Testis (tissue), 3 donors: Measurements from ENCODE around the gene NRIP1. TPM values are rescaled to one million over a fixed set of nuclear protein-coding genes. Genes with fewer than 3 reads are reported as not detected.

ENCODE experiments used
- DNase-seq: peaks from one replicate; pipeline ENCODE4 v3.0.0-alpha.2; 2019
- H3K27ac ChIP-seq, 2 donors: fragments of 200-600 bp; sonication (generic); one replicate each; pipeline ENCODE4 v1.5.1; 2019
- H3K27me3 ChIP-seq: fragments of 200-600 bp; sonication (generic); one replicate; pipeline ENCODE4 v1.5.1; 2019
- H3K36me3 ChIP-seq: fragments of 200-600 bp; sonication (generic); one replicate; pipeline ENCODE4 v1.5.1; 2017; ENCODE audit warnings: low read depth; ENCODE audit errors: missing control alignments
- H3K4me1 ChIP-seq: fragments of 200-600 bp; sonication (generic); one replicate; pipeline ENCODE4 v1.5.1; 2019
- H3K4me3 ChIP-seq, 2 donors: fragments of 200-600 bp; sonication (generic); one replicate each; pipeline ENCODE4 v1.5.1; 2017 to 2019
- H3K9me3 ChIP-seq: fragments of 200-600 bp; sonication (generic); one replicate; pipeline ENCODE4 v1.5.1; 2017
- POLR2A ChIP-seq: fragments of 450-650 bp; IDR thresholded peaks from one replicate; pipeline ENCODE4 v1.6.1; 2017; ENCODE audit warnings: antibody characterized with exemption, mild to moderate bottlenecking, moderate library complexity
- WGBS, 2 donors: methylation state at CpG; one replicate each; pipeline ENCODE4 v1.1.5; 2018; 5-methylcytosine and 5-hydroxymethylcytosine counted together
- intact Hi-C: fragments of 100-400 bp; cut with DNase I; formaldehyde crosslinking; loops from one replicate; pipeline ENCODE4 v1.15.1; 2023; ENCODE audit warnings: low total_unique reads
- polyA plus RNA-seq: library from polyadenylated mRNA; stranded (reverse); fragments of 350-450 nt; fragmentation: Illumina TruSeq; extraction: RNeasy Lipid Tissue Mini Kit (QIAGEN cat#74804); gene quantifications from one replicate; pipeline ENCODE4 v1.2.3, GENCODE V29; 2014; ENCODE audit warnings: low read depth, low replicate concordance; ENCODE audit not compliant: insufficient read depth
- total RNA-seq, 2 donors: library from RNA; depleted of rRNA; stranded (reverse); fragments of >200 nt; gene quantifications; one replicate each; pipeline ENCODE4 v1.2.3, GENCODE V29; 2016
- TF ChIP-seq, protein P1 (sequence below), 3 experiments: fragments of 450-650 bp in 2 of 3; fragments of 200-600 bp in 1 of 3; sonication (generic) in 1 of 3; IDR thresholded peaks; one replicate each; pipeline ENCODE4 v1.5.1; 2016 to 2019; ENCODE audit warnings: antibody characterized with exemption in 3 of 3, mild to moderate bottlenecking in 2 of 3, moderate library complexity in 1 of 3

The NRIP1 gene
- total and polyA plus RNA-seq, 3 donors from 2014 or later: 18.0 to 36.1 (median 26.8) TPM

DNA sequence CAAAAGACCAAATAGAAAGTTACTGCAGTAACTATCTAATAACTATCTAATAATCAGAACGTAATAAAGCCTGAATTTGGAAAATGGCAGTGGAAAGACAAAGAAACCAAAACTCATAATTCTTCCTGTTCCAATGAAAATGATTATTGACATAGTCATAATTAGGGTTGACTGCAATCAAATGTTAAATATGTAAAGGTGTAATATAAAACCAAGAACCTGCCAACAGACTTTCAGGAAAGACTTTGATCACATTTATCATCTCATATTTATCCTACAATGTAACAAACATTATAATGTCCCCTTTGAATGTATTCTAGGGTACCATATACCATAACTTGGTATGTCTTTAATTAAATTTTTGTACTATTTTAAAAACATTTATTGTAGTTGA, 26.9 kb downstream of the NRIP1 start:
- no peak for TF ChIP-seq POLR2A
- TF ChIP-seq, protein P1, sequence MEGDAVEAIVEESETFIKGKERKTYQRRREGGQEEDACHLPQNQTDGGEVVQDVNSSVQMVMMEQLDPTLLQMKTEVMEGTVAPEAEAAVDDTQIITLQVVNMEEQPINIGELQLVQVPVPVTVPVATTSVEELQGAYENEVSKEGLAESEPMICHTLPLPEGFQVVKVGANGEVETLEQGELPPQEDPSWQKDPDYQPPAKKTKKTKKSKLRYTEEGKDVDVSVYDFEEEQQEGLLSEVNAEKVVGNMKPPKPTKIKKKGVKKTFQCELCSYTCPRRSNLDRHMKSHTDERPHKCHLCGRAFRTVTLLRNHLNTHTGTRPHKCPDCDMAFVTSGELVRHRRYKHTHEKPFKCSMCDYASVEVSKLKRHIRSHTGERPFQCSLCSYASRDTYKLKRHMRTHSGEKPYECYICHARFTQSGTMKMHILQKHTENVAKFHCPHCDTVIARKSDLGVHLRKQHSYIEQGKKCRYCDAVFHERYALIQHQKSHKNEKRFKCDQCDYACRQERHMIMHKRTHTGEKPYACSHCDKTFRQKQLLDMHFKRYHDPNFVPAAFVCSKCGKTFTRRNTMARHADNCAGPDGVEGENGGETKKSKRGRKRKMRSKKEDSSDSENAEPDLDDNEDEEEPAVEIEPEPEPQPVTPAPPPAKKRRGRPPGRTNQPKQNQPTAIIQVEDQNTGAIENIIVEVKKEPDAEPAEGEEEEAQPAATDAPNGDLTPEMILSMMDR (IDR thresholded peaks at IDR 0.05): no peak
- 88 to 93% methylated on average over 1 of the region's 1 CpG for WGBS, 2 donors

DNA sequence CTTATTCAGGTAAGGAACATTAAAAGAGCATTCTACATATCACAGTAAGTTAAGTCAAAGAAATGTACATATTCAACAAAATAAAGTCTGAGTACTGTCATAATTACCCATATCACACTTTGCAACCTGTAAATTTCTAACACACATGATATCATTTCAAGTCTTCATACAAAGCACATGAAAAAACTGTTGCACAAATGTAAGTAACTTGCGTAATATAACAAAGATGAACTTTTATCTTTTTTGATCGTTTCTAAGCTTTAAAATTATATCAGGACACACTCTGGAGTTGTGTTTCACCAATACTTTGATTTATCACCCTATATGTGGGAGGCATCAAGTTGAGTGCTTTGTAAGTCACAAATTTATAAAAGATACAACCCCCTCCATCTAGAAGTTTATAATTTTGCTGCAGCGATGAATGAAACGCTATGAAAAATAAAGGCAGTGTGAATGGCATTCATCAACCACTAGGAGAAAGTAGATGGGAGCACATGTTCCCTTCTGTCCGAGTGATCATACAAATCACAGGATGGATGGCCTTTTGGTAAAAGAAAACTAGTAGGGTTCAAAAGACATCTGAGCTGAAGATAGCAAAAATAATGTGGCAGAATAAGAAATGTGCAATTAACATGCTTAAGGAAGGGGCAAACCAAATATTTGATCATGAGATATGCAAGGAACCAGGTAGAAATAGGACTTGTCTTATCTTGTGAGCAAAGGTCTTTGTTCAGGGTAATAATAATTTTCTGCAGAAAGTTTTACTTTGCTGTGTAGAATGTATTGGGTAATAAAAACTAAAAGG, 27.5 kb downstream of the NRIP1 start:
- no peak for TF ChIP-seq POLR2A
- TF ChIP-seq, protein P1 (IDR thresholded peaks at IDR 0.05): no peak
- Histone ChIP-seq H3K4me3 (no peak overlapping the region), H3K4me1 (peaks cover 3% of the 10 kb centered on the region), H3K27ac (no peak overlapping the region), H3K9me3 (no peaks in the 10 kb centered on the region), H3K27me3 (no peaks in the 10 kb centered on the region), H3K36me3 (no peaks in the 10 kb centered on the region)
- DNase-seq: no peak
- intact Hi-C loops: no loop called here
- WGBS, 2 donors: 84 to 85% methylated on average over 5 of the region's 5 CpGs

More for the DNA sequence above, 26.9 kb downstream of the NRIP1 start:
- H3K27me3 ChIP-seq: no peaks in the 10 kb centered on the region
- no peak overlapping the region for H3K27ac ChIP-seq
- no peak for DNase-seq
- no peak overlapping the region for H3K4me3 ChIP-seq
- H3K9me3 ChIP-seq: no peaks in the 10 kb centered on the region
- intact Hi-C loops: no loop called here
- H3K4me1 ChIP-seq: peaks cover 3% of the 10 kb centered on the region
- no peaks in the 10 kb centered on the region for H3K36me3 ChIP-seq

DNA sequence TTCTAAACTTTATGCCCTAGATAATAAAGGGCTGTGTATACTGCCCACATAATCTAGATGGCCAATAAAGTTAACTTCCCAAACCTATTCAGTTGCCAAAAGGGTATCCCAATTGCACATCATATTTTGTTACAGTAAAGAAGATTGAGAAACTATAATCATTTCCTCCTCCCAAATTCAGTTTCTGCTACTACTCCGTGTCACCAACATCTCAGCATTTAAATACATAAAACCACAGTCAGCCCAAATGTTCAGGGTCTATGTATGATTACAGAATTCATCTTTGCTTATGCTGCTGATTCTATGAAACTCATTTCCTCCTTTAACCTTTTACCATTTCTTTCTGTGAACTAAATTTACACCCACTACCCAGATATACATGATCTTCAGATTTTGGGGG, 28.6 kb downstream of the NRIP1 start:
- no peaks in the 10 kb centered on the region for H3K9me3 ChIP-seq
- WGBS, 2 donors: 68 to 74% methylated on average over 1 of the region's 1 CpG
- intact Hi-C loops: no loop called here
- H3K27me3 ChIP-seq: no peaks in the 10 kb centered on the region
- H3K27ac ChIP-seq: no peak overlapping the region
- no peak overlapping the region for H3K4me3 ChIP-seq
- H3K4me1 ChIP-seq: peaks cover 3% of the 10 kb centered on the region
- no peaks in the 10 kb centered on the region for H3K36me3 ChIP-seq
- TF ChIP-seq POLR2A: no peak
- TF ChIP-seq, protein P1 (IDR thresholded peaks at IDR 0.05): no peak
- DNase-seq: no peak

DNA sequence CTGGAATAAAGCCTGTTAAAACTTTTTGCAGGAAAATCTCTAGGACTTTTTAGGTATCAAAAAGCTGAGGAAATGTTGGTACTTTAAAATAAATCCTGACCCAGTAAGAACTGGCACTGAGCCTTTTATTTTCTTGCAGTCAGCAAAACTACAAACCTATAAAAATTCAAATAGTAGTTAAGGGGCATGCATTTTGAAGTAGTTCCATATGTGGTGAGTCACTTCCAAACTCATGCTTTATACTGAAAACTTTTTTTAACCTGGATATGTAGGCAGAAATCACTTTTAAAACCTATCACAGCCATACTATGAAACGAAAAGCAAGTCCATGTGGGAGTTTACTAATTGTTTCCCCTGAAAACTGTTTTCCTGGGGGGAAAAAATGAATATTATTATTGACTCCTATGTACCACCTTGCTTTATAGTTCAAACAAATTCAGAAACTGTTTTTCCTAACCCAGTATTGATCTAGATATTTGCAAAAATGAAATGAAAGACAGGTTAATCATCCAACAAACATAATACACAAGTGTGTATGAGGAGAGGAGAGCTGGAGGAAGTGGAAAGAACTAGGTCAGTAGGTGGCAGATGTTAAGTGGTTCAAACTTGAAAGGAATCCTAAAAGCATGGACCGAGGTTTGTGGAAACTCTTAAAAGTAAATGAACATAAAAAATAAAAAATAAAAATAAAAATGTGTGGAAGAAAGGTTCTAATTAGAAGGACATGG, 30.5 kb downstream of the NRIP1 start:
- whole genome bisulfite sequencing, 2 donors: 25 to 38% methylated on average over 2 of the region's 2 CpGs
- intact Hi-C loops: no loop called here

More for the DNA sequence above, 30.5 kb downstream of the NRIP1 start:
- peaks cover 3% of the 10 kb centered on the region for H3K4me1 ChIP-seq
- no peaks in the 10 kb centered on the region for H3K36me3 ChIP-seq
- no peak overlapping the region for H3K4me3 ChIP-seq
- TF ChIP-seq, protein P1 (IDR thresholded peaks at IDR 0.05): no peak
- no peak for TF ChIP-seq POLR2A
- no peaks in the 10 kb centered on the region for H3K9me3 ChIP-seq
- DNase-seq: no peak
- H3K27me3 ChIP-seq: no peaks in the 10 kb centered on the region
- no peak overlapping the region for H3K27ac ChIP-seq
